Thoracic aorta endothelial cell (primary cell): ENCODE results near the gene EHD1. TPM values are rescaled to one million over a fixed set of nuclear protein-coding genes. Genes with fewer than 3 reads are reported as not detected.

ENCODE experiments used
- small RNA-seq: library from RNA; depleted of rRNA; stranded (forward); fragments of <200 nt; gene quantifications from one replicate; pipeline ENCODE3, GENCODE V24; 2012
- total RNA-seq: library from RNA; depleted of rRNA; stranded (reverse); fragments of >200 nt; gene quantifications from 2 replicates; pipeline ENCODE4 v1.2.3, GENCODE V29; 2012

The EHD1 gene
- total RNA-seq, result 91.8 and 98.6 TPM in 2 replicates

DNA sequence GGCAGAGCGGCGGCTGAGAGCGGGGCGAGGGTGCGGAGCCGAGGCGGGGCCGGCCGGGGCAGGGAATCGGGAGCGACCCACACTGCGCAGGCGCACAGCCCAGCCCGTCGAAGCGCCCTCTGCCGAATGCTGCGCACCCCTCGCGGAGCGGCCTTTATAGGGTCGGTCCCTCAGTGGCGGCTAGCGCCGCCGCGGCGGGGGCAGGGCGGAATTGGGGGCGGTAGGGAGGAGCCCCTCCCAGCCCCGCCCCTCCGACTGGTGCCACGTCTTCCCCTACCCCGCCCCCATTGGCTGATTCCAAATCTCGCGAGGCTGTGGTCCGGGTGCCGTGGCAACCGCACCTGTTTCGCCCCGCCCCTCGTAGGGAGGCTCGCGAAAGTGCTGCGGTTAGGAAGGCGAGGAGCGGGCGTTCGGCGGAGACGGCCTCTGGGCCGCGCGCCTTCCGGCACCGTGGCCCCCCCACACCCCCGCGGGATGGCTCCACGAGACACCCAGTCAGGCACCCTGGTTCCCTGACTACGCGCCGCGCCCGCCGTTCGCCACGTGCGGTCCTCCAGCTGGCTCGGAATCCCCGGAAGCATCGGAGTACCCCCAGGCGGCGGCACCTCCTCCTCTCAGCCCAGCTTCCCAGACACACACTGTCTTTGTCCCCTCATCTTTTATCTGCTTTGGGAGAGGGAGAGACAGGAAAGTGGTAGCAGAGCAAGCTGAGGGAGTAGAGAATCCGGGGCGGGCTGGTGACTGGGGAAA is at the start of gene EHD1:
Gene EHD1, minus strand, starts transcription at position 128 of the 750 bp plus-strand sequence. CDS start 157 bp downstream, outside the sequence.

GRCh38 chr11:64923944-64924909 is 45.8 kb upstream of the EHD1 start, which contains the start of gene PPP2R5B:
TSS of gene PPP2R5B (plus strand) at chr11:64924689. CDS start at chr11:64925735, 1,046 bp downstream.

DNA sequence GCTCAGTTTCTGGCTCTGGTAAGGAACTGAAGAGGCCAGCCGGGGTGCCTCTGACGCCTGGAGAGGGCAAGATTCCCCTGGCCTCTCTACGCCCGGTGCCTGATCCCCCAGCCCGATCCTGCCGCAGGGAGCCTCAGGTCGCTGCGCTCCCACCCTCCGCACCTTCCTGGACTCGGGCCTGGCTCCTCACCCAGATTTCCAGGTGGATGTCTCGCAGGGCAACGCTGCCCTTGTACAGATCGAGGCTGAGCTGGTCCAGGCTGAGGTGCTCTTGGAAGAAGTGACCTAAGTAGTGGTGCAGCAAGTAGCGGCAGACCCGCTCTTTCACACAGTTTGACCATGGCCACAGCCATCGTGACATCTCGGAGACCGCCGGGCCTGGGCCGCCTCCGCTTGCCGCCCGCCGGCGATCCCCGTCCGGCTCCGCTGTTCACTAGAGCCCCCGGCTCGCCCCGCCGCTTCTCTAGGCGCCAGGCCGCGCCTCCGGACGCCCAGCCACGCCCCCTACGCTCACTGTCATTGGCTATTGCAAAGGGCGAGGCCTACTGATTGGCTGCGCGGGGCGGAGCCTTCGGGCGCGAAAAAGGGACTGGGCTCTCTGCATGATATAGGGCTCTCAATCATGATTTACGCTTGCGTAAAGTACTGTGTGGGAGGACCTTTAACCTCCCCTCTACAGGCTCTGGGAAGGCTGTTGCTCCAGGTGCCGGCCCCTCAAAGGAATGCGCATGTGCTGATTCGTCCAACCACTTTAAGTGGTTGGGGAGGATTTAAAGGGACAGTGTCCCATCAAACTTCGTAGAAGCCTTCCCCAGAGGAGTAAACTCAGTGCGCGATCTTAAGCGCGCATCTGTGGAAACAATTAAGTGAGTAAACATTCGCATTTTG is 38.6 kb upstream of the EHD1 start, which contains the start of gene ATG2A:
Gene ATG2A, minus strand, starts transcription at position 435 of the 888 bp plus-strand sequence. Its CDS starts 74 bp downstream, at position 361.

DNA sequence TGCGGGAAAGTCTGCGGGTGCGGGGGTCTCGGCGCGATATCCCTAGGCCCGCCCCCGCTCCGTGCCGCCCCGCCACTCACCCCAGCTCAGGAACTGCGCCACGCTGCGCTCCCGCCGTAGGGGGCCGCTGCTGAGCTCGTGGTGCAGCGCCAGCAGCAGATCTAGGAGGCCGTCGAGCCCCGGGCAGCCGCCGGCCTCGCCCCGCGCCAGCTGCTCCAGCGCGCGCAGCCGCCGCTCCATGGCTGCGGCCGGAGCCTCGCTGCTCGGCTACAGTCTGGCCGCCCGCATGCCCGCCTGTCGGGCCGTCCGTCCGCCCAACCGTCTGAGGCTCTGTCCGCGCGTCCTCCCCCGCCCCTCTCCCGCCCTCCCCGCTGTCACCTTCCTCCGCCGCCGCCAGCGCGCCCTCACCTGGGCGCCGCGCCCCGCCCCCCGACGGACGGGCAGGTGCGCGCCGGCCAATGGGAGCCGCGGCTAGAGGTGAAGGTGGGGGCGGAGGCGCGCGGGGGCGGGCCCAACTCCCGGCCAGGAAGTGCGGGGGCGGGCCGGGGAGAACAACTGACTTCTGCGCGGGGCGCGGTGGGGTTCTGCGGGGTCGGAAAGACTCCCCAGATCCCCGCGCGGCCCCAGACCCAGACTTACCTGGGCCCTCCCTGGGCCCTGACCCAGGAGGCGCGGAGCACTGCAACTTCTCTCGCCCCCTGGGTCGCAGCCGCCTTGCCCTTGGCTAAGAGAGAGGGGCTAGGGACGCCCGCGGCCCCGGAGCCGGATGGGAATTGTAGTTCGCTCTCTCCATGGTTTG is 33.9 kb downstream of the EHD1 start, which contains the start of gene CDC42BPG:
Gene CDC42BPG, minus strand, starts transcription at position 324 of the 799 bp plus-strand sequence. Its CDS starts 84 bp downstream, at position 240.

GRCh38 chr11:64810271-64810890 is 68.0 kb downstream of the EHD1 start, which contains the start of gene MEN1:
TSS of gene MEN1 (minus strand) at chr11:64810551. CDS start at chr11:64810109, 442 bp downstream.

DNA sequence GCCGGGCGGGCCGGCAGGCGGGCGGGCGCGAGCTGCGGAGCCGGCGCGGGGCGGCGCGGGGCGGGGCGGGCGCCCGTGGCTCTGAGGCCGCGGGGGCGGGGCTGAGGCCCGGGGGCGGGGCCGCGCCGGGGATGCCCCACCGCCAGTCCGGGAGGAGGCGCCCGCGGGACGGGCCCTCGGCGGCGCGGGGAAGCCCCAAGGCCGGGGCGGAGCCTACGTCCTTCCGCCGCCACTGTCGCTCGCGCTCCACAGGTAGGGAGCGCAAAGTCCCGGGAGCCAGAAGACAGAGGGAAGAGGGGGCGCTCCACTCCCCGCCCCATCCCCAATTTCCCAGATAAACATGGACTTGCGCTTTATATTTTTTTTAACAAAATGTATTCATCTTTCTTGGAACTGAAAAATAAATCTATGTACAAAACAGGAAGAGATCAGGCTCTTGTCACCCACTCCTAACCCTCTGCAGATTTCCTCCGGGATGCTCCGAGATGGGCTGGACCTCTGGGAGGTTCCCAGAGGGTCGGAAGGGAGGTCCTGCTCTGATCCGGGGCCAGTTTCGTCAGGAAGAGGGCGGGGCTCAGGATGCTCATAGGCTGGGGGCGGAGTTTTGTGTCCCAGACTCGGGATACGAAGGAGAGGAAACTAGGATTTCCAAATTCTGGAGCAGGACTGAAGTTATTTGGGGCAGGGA is 75.1 kb downstream of the EHD1 start, which contains the start of gene MAP4K2:
Gene MAP4K2, minus strand, starts transcription at position 57 of the 688 bp plus-strand sequence. CDS start 65 bp downstream, outside the sequence.

Small RNA genes lying within 50 kb of the gene (small RNA-seq; reads per million reads assigned to genes)
- gene MIR6749, result not detected
- gene MIR6750, result not detected

Other genes with a start within 250 kb of the EHD1 start
- under 0.01 TPM in 1 of 2 replicates, not detected in the other for gene NRXN2, start 155.4 kb downstream of the EHD1 start, total RNA-seq
- gene RASGRP2, start 134.5 kb downstream of the EHD1 start, total RNA-seq, result 0.27 and 0.50 TPM in 2 replicates
- 0.22 and 0.27 TPM in 2 replicates for gene PYGM, start 118.6 kb downstream of the EHD1 start, total RNA-seq
- gene SF1, start 100.1 kb downstream of the EHD1 start, total RNA-seq, result 192 and 220 TPM in 2 replicates
- gene MAP4K2, start 75.4 kb downstream of the EHD1 start, total RNA-seq, result 42.2 and 66.5 TPM in 2 replicates
- 20.7 and 31.1 TPM in 2 replicates for gene MEN1, start 68.1 kb downstream of the EHD1 start, total RNA-seq
- gene CDC42BPG, start 34.0 kb downstream of the EHD1 start, total RNA-seq, result 0.13 and 0.22 TPM in 2 replicates
- gene ATG2A, start 38.6 kb upstream of the EHD1 start, total RNA-seq, result 13.0 and 19.8 TPM in 2 replicates
- 10.0 and 10.1 TPM in 2 replicates for gene PPP2R5B, start 46.1 kb upstream of the EHD1 start, total RNA-seq
- not detected in 2 replicates for gene GPHA2, start 57.3 kb upstream of the EHD1 start, total RNA-seq
- gene MAJIN, start 93.5 kb upstream of the EHD1 start, total RNA-seq, result not detected in 2 replicates
- gene BATF2, start 118.3 kb upstream of the EHD1 start, total RNA-seq, result 0.53 and 2.0 TPM in 2 replicates
- 58.4 and 65.9 TPM in 2 replicates for gene ARL2, start 135.5 kb upstream of the EHD1 start, total RNA-seq
- gene SNX15, start 148.8 kb upstream of the EHD1 start, total RNA-seq, result 7.6 and 11.6 TPM in 2 replicates
- gene SAC3D1, start 162.6 kb upstream of the EHD1 start, total RNA-seq, result 12.1 and 14.5 TPM in 2 replicates
- 4.4 and 5.2 TPM in 2 replicates for gene NAALADL1, start 179.9 kb upstream of the EHD1 start, total RNA-seq
- 18.0 and 28.6 TPM in 2 replicates for gene CDCA5, start 205.4 kb upstream of the EHD1 start, total RNA-seq
- 27.4 and 28.2 TPM in 2 replicates for gene ZFPL1, start 205.6 kb upstream of the EHD1 start, total RNA-seq
- 127 and 225 TPM in 2 replicates for gene VPS51, start 217.6 kb upstream of the EHD1 start, total RNA-seq
- gene TM7SF2, start 233.3 kb upstream of the EHD1 start, total RNA-seq, result 15.0 and 20.9 TPM in 2 replicates
- 10.3 and 10.5 TPM in 2 replicates for gene ZNHIT2, start 239.1 kb upstream of the EHD1 start, total RNA-seq
- 269 and 352 TPM in 2 replicates for gene FAU, start 243.5 kb upstream of the EHD1 start, total RNA-seq
- gene MRPL49, start 243.7 kb upstream of the EHD1 start, total RNA-seq, result 43.0 and 63.3 TPM in 2 replicates